HG02885 (cell line): ENCODE measurements around the gene CXCL17.

Experiments used
- ATAC-seq: cut with Tn5 transposase; IDR thresholded peaks from one replicate; pipeline ENCODE4 v1.9.1; 2021; ENCODE audit warnings: mild to moderate bottlenecking; ENCODE audit not compliant: unreplicated experiment, poor library complexity

CXCL17 gene

GRCh38 chr19:42402376-42403116, 40.2 kb downstream of the CXCL17 start:
- no peak for ATAC-seq

GRCh38 chr19:42401365-42402303, 41.1 kb downstream of the CXCL17 start:
- ATAC-seq, result no peak

GRCh38 chr19:42400404-42400803, 42.3 kb downstream of the CXCL17 start:
- ATAC-seq, result no peak

GRCh38 chr19:42397263-42398166, 45.2 kb downstream of the CXCL17 start:
- no peak for ATAC-seq

- peak; percentile 97 for ATAC-seq
Measured at GRCh38 chr19:42396381-42397262, 46.1 kb downstream of the CXCL17 start.

GRCh38 chr19:42394751-42395150, 48.0 kb downstream of the CXCL17 start:
- ATAC-seq, result no peak

GRCh38 chr19:42392165-42392564, 50.6 kb downstream of the CXCL17 start:
- no peak for ATAC-seq

- no peak for ATAC-seq
Measured at GRCh38 chr19:42389899-42390298, 52.8 kb downstream of the CXCL17 start, which contains the start of gene CNFN. Gene CNFN, minus strand, starts transcription at chr19:42390297. Its CDS starts 1,260 bp downstream, at chr19:42389037.

GRCh38 chr19:42388851-42389489, 53.8 kb downstream of the CXCL17 start:
- no peak for ATAC-seq

GRCh38 chr19:42386974-42387707, 55.6 kb downstream of the CXCL17 start:
- peak; percentile 42 for ATAC-seq

GRCh38 chr19:42380155-42380554, 62.6 kb downstream of the CXCL17 start:
- ATAC-seq, result no peak
